Measurements from ENCODE around the gene GRIK5. TPM values are rescaled to one million over a fixed set of nuclear protein-coding genes. Genes with fewer than 3 reads are reported as not detected.
"Not testable (repeated sequence)": the region's sequence is repeated elsewhere in the genome, so short reads cannot be mapped to it uniquely, and the experiment has no call there.

Gene GRIK5
- total RNA-seq, 8 experiments from 2014 or later = 0.41 to 19.5 (median 6.1) TPM

GRCh38 chr19:42108527-42109389, 38.8 kb upstream of the GRIK5 start:
- in situ Hi-C loops (cut with MboI; ENCODE audit: low pct_unique_long_range_greater_than_20kb in 2 of 9, low sequenced_read_pairs in 9 of 9, unreplicated experiment in 9 of 9) = loop anchor here in 2 of 9 experiments (25.0 kb wide), 1 partner anchor 104 kb away; the partner anchor contains the start of genes DEDD2 (in 2 of the 2) and ZNF526 (in 2 of the 2)
- Histone ChIP-seq H3K4me3 (peak overlapping the region in 1 of 5 donors; percentile 7), H3K4me1 (replicated peaks in 1 of 2) (peaks cover 3 to 7% of the 10 kb centered on the region in 2 donors), H3K27ac (no peak overlapping the region)
- WGBS, 10 experiments = 0 to 34% (median 13%) methylated on average over 1 to 7 of the region's 16 CpGs; no CpG with 5 or more reads in 1 of the 10 experiments
- peak; percentile 68 to 98 (median 93) for ATAC-seq (replicated peaks in 6 of 8)

GRCh38 chr19:42105368-42105767, 35.4 kb upstream of the GRIK5 start:
- 43 to 80% (median 57%) methylated on average over 1 to 2 of the region's 2 CpGs; no CpG with 5 or more reads in 4 of the 10 experiments for WGBS, 10 experiments
- Histone ChIP-seq H3K4me1 (replicated peaks in 1 of 2) (peaks cover 0 to 4% of the 10 kb centered on the region in 2 donors), H3K27ac (no peak overlapping the region), H3K4me3 (no peak overlapping the region)
- ATAC-seq (replicated peaks in 6 of 8) = no peak
- in situ Hi-C loops (cut with MboI; ENCODE audit: low pct_unique_long_range_greater_than_20kb in 2 of 9, low sequenced_read_pairs in 9 of 9, unreplicated experiment in 9 of 9) = loop anchor here in 2 of 9 experiments (25.0 kb wide), 1 partner anchor 107 kb away; the partner anchor contains the start of genes DEDD2 (in 2 of the 2) and ZNF526 (in 2 of the 2)

GRCh38 chr19:42102877-42103276, 32.9 kb upstream of the GRIK5 start:
- Histone ChIP-seq H3K4me1 (replicated peaks in 1 of 2) (no peaks in the 10 kb centered on the region), H3K4me3 (no peak overlapping the region), H3K27ac (no peak overlapping the region)
- in situ Hi-C loops (cut with MboI; ENCODE audit: low pct_unique_long_range_greater_than_20kb in 2 of 9, low sequenced_read_pairs in 9 of 9, unreplicated experiment in 9 of 9) = loop anchor here in 2 of 9 experiments (25.0 kb wide), 1 partner anchor 109 kb away; the partner anchor contains the start of genes DEDD2 (in 2 of the 2) and ZNF526 (in 2 of the 2)
- WGBS, 10 experiments = 76 to 100% (median 88%) methylated on average over 1 to 2 of the region's 2 CpGs; no CpG with 5 or more reads in 4 of the 10 experiments
- no peak for ATAC-seq (replicated peaks in 6 of 8)

GRCh38 chr19:42100241-42100640, 30.2 kb upstream of the GRIK5 start:
- not testable (repeated sequence) for ATAC-seq (replicated peaks in 6 of 8); H3K4me1 ChIP-seq (replicated peaks in 1 of 2); H3K27ac ChIP-seq; H3K4me3 ChIP-seq
- 20 to 87% (median 77%) methylated on average over 1 to 7 of the region's 10 CpGs; no CpG with 5 or more reads in 2 of the 10 experiments for WGBS, 10 experiments
- in situ Hi-C loops (cut with MboI; ENCODE audit: low pct_unique_long_range_greater_than_20kb in 2 of 9, low sequenced_read_pairs in 9 of 9, unreplicated experiment in 9 of 9) = loop anchor here in 2 of 9 experiments (25.0 kb wide), 1 partner anchor 112 kb away; the partner anchor contains the start of genes DEDD2 (in 2 of the 2) and ZNF526 (in 2 of the 2)

GRCh38 chr19:42099336-42099925, 29.4 kb upstream of the GRIK5 start:
- Histone ChIP-seq H3K27ac (no peak overlapping the region), H3K4me3 (no peak overlapping the region), H3K4me1 (replicated peaks in 1 of 2) (peaks cover 0 to 3% of the 10 kb centered on the region in 2 donors)
- ATAC-seq (replicated peaks in 6 of 8) = no peak
- in situ Hi-C loops (cut with MboI; ENCODE audit: low pct_unique_long_range_greater_than_20kb in 2 of 9, low sequenced_read_pairs in 9 of 9, unreplicated experiment in 9 of 9) = no loop called here
- WGBS, 10 experiments = 39 to 50% (median 41%) methylated on average over 2 to 3 of the region's 6 CpGs; no CpG with 5 or more reads in 7 of the 10 experiments

- Histone ChIP-seq H3K4me1 (replicated peaks in 1 of 2) (peaks cover 0 to 3% of the 10 kb centered on the region in 2 donors), H3K27ac (no peak overlapping the region), H3K4me3 (no peak overlapping the region)
- WGBS, 10 experiments = 50 to 100% (median 80%) methylated on average over 1 to 5 of the region's 6 CpGs
- in situ Hi-C loops (cut with MboI; ENCODE audit: low pct_unique_long_range_greater_than_20kb in 2 of 9, low sequenced_read_pairs in 9 of 9, unreplicated experiment in 9 of 9) = no loop called here
- ATAC-seq (replicated peaks in 6 of 8) = no peak
Measured at GRCh38 chr19:42098781-42099180, 28.8 kb upstream of the GRIK5 start.

GRCh38 chr19:42097461-42097860, 27.5 kb upstream of the GRIK5 start:
- H3K4me1 ChIP-seq (replicated peaks in 1 of 2) = peaks cover 0 to 3% of the 10 kb centered on the region in 2 donors
- WGBS, 10 experiments = 50 to 100% (median 84%) methylated on average over 1 to 3 of the region's 5 CpGs; no CpG with 5 or more reads in 3 of the 10 experiments
- in situ Hi-C loops (cut with MboI; ENCODE audit: low pct_unique_long_range_greater_than_20kb in 2 of 9, low sequenced_read_pairs in 9 of 9, unreplicated experiment in 9 of 9) = no loop called here
- ATAC-seq (replicated peaks in 6 of 8) = no peak
- H3K4me3 ChIP-seq = no peak overlapping the region
- no peak overlapping the region for H3K27ac ChIP-seq

- peaks cover 0 to 3% of the 10 kb centered on the region in 2 donors for H3K4me1 ChIP-seq (replicated peaks in 1 of 2)
- in situ Hi-C loops (cut with MboI; ENCODE audit: low pct_unique_long_range_greater_than_20kb in 2 of 9, low sequenced_read_pairs in 9 of 9, unreplicated experiment in 9 of 9) = no loop called here
- H3K4me3 ChIP-seq = no peak overlapping the region
- 0 to 89% (median 78%) methylated on average over 1 to 6 of the region's 15 CpGs; no CpG with 5 or more reads in 4 of the 10 experiments for WGBS, 10 experiments
- peak in 3 of 8 experiments; percentile 18 to 32 (median 25) for ATAC-seq (replicated peaks in 6 of 8)
- no peak overlapping the region for H3K27ac ChIP-seq
Measured at GRCh38 chr19:42096255-42096837, 26.3 kb upstream of the GRIK5 start.

GRCh38 chr19:42095814-42096230, 25.8 kb upstream of the GRIK5 start:
- ATAC-seq (replicated peaks in 6 of 8) = peak in 4 of 8 experiments; percentile 25 to 74 (median 60)
- Histone ChIP-seq H3K27ac (no peak overlapping the region), H3K4me3 (no peak overlapping the region), H3K4me1 (replicated peaks in 1 of 2) (peaks cover 0 to 3% of the 10 kb centered on the region in 2 donors)
- in situ Hi-C loops (cut with MboI; ENCODE audit: low pct_unique_long_range_greater_than_20kb in 2 of 9, low sequenced_read_pairs in 9 of 9, unreplicated experiment in 9 of 9) = no loop called here
- no CpG with 5 or more reads among the region's 28 CpGs for WGBS, 10 experiments

GRCh38 chr19:42095142-42095813, 25.3 kb upstream of the GRIK5 start:
- WGBS, 10 experiments = 60 to 100% (median 100%) methylated on average over 1 to 4 of the region's 36 CpGs; no CpG with 5 or more reads in 3 of the 10 experiments
- Histone ChIP-seq H3K4me3 (no peak overlapping the region), H3K4me1 (replicated peaks in 1 of 2) (peaks cover 0 to 3% of the 10 kb centered on the region in 2 donors), H3K27ac (no peak overlapping the region)
- in situ Hi-C loops (cut with MboI; ENCODE audit: low pct_unique_long_range_greater_than_20kb in 2 of 9, low sequenced_read_pairs in 9 of 9, unreplicated experiment in 9 of 9) = no loop called here
- ATAC-seq (replicated peaks in 6 of 8) = peak in 3 of 8 experiments; percentile 6 to 27 (median 7)

GRCh38 chr19:42093926-42094325, 23.9 kb upstream of the GRIK5 start:
- H3K4me3 ChIP-seq = no peak overlapping the region
- in situ Hi-C loops (cut with MboI; ENCODE audit: low pct_unique_long_range_greater_than_20kb in 2 of 9, low sequenced_read_pairs in 9 of 9, unreplicated experiment in 9 of 9) = no loop called here
- peaks cover 0 to 3% of the 10 kb centered on the region in 2 donors for H3K4me1 ChIP-seq (replicated peaks in 1 of 2)
- no peak overlapping the region for H3K27ac ChIP-seq
- 15 to 73% (median 60%) methylated on average over 2 to 3 of the region's 4 CpGs; no CpG with 5 or more reads in 7 of the 10 experiments for WGBS, 10 experiments
- peak in 2 of 8 experiments; percentile 59 to 73 for ATAC-seq (replicated peaks in 6 of 8)

- Histone ChIP-seq H3K4me1 (replicated peaks in 1 of 2) (peaks cover 0 to 3% of the 10 kb centered on the region in 2 donors), H3K27ac (no peak overlapping the region), H3K4me3 (no peak overlapping the region)
- in situ Hi-C loops (cut with MboI; ENCODE audit: low pct_unique_long_range_greater_than_20kb in 2 of 9, low sequenced_read_pairs in 9 of 9, unreplicated experiment in 9 of 9) = no loop called here
- WGBS, 10 experiments = 0 to 86% (median 83%) methylated on average over 1 of the region's 4 CpGs; no CpG with 5 or more reads in 7 of the 10 experiments
- ATAC-seq (replicated peaks in 6 of 8) = no peak
Measured at GRCh38 chr19:42093505-42093904, 23.5 kb upstream of the GRIK5 start.

All from motor neuron (in vitro differentiated cells).